HG03439 (cell line): ENCODE measurements around the gene ARRB1.

Experiments
- ATAC-seq: cut with Tn5 transposase; IDR thresholded peaks from one replicate; pipeline ENCODE4 v1.9.1; 2021; ENCODE audit warnings: mild to moderate bottlenecking, moderate library complexity; ENCODE audit not compliant: unreplicated experiment

The ARRB1 gene

DNA sequence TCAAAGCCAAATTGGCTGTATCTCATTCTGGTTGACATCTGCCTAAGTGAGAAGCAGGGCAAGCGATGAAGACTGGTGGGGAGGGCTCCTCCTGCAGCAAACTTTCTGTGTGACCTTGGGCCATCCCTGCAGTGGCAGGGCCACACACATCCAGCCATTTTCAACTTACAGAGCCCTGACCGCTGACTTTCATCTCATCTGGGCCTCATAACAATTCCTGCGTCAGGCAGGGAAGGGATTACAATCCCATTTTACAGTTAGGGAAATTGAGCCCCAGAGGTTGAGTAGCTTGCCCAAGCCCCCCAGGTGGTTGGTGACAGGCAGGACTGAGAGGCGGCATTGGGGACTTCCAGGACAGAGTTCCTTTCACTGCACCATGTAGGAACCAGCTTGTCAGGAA, 89.0 kb downstream of the ARRB1 start:
- no peak for ATAC-seq

DNA sequence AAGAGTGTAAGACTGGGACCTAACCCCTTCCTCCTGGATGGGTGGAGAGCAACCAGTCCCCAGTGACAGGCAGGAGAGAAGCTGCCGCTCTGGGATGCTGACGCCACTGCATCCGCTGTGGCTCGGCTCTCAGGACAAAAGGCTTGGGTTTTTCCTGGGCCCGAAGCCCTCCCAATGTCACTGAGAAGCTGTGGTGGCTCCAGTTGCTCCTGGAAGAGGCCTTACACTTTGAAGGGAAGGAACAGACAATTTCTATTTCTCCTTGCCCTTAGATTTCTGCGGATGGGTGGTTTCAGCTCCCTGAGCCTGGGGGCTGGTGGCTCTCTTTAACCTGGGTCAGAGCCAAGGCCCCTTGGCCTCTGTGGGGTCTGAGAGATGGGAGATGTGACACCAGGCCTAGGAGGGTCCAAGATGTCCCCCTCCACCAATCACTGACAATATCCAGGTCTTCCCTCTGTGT, 89.5 kb downstream of the ARRB1 start:
- no peak for ATAC-seq

DNA sequence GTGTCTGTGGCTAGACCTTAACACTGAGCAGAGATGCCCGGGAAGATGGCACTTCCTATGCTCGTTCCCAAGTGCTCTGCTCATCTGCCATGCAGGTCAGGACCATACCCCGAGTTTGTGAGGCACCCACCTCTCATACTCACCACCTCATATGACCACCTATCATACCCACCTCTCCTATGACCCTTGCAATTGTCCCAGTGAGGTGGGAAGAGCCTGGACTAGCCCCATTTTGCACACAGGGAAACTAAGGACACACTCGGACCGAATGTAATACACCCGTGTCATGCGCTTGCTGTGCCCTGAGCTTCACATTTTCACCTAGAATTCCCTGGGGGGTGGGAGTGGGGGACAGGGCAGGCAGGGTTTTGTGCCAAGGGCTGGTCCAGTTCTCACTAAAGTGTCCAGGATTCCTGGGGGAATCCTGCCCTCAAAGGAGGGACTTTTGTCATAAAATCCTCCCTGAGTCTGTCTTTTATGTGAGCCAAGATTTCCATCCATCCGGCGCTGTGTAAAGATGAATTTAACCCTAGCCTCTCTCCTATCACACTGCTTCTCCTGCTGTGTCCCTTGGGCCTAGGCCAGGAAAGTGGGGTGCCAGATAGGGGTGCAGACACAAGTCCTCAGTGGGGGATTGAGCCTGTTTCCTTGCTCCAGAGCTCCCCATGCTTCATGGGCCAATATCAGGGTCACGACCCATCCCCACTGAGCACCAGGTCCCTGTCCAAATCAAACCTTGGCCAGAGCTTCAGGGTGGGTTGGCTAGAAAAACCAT, 90.9 kb downstream of the ARRB1 start:
- no peak for ATAC-seq

DNA sequence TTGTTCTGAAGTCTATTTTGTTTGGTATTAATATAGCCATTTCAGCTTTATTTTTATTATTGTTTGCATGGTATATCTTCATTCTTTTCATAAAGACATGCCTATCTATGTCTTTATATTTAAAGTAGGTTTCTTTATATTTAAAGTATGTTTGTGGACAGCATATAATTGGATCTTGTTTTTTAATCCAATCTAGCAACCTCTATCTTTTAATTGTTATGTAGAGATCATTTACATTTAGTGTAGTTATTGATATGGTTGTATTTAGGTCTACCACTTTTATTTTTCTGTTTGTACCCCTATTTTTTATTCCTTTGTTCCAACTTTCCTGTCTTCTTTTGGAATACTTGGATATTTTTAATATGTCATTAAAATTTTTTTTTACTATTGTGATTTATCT, 97.1 kb downstream of the ARRB1 start:
- ATAC-seq: no peak

DNA sequence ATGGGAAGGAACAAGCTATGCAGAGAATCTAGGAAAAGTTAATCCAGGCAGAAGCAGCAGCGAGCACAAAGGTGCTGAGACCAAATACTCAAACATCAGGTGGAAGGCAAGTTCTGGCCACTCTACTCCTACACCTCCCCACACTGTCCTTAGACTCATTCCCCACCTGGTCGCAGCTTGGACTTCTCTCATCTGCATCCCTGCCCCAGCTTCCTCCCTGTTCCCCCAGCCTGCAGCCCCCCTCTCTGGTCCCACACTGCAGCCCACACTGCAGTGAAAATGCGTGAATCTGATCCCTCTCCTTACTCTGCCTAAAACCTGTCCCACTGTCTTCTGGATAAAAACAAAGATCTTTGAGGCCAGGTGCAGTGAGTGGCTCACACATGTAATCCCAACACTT, 101.8 kb downstream of the ARRB1 start:
- no peak for ATAC-seq

DNA sequence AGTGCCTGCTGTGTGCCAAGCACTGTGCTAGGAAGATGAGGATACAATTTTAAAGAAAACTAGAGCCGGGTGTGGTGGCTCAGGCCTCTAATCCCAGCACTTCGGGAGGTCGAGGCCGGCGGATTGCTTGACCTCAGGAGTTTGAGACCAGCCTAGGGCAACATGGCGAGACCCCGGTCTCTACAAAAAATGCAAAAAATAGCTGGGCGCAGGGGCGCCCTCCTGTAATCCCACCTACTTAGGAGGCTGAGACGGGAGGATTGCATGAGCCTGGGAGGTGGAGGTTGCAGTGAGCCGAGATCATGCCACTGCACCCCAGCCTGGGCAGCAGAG, 102.6 kb downstream of the ARRB1 start:
- ATAC-seq: no peak

DNA sequence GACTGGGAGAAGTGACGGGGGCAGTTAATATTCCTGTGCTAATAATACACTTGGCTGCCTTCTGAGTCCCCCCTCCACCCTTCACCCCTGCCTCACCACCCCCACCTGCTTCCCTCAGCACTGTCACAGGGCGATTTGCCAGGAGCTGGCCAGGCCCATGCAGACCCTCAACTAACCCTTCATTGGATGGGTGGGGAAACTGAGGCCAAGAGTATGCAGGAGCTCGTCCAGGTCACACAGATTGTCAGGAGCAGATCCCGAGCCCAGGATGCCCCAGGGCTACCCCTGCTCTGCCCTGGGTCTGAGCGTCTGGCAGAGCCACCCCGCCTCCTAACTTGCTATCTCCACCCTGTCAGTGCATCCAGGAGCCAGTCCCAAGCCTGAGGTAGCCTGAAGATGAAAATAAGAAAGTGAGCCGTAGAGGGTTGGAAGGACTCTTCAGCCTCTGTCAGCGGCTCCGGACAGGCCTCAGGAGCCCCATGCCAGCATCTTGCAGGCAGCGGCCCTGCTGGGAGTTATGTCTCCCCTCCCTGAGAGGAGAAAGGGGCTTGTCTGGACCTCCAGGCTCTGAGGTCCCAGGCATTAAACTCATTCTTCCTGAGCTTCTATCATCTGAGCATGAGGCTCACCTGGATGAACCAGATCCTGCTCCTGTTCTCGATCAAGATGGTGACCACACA, 104.7 kb downstream of the ARRB1 start:
- no peak for ATAC-seq

DNA sequence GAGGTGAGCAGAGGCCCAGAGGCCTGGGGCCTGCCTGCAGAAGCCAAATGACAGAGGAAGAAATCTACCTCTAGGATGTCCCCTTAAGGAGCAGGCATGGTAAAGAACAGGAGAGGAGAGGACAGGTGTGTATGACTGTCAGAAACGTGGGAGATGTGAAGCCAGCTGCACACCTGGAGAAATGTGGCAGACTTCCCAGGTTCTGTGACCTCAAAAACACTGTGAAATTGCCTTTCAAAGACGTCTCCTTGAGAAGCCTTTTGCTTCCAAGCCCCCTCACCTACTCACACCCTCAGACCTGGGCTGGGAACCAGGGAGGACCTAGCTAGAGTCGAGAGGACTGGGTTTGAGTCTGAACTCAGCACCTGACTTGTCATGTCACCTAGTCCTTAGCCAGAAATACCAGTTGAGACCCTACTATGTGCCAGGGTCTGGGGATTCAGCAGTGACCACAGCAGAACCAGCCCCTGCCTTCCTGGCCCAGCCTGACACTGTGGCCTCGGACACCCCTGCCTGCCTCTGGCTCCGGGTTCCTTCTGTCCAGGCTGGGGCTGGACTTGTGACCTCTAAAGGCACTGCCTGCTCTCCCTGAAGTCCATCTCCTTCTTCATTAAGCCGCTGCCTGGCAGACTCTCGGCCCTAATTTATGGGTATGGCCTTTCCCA, 105.3 kb downstream of the ARRB1 start:
- no peak for ATAC-seq

DNA sequence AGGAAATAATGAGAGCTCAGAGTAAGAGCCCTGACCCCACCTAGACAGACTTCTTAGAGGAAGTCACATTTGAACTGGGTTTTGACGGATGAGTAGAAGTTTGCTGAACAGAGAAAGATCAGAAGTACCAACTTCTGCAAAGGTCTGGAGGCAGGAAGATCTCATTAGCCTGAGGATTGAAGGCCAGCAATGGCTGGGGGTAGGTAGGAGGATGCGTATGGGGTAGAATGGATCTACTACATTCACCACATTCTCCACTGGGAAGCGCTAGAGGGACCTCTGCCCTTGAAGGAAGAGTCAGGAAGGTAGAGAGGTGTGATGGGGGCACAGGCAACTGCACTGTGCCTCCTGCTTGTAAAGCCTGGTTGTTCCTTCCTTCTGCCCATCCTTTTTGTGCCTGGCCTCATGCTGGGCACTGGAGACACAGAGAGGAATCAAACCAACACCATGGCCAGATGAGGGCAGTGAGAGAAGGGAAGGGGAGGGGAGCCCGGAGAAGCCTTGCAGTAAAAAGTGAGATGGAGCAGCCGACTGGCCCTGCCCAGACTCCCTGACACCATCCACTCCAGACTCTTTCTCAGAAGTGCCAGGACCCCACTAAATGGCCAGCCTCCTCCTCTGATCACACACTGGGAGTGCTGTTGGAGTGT, 106.0 kb downstream of the ARRB1 start:
- no peak for ATAC-seq

DNA sequence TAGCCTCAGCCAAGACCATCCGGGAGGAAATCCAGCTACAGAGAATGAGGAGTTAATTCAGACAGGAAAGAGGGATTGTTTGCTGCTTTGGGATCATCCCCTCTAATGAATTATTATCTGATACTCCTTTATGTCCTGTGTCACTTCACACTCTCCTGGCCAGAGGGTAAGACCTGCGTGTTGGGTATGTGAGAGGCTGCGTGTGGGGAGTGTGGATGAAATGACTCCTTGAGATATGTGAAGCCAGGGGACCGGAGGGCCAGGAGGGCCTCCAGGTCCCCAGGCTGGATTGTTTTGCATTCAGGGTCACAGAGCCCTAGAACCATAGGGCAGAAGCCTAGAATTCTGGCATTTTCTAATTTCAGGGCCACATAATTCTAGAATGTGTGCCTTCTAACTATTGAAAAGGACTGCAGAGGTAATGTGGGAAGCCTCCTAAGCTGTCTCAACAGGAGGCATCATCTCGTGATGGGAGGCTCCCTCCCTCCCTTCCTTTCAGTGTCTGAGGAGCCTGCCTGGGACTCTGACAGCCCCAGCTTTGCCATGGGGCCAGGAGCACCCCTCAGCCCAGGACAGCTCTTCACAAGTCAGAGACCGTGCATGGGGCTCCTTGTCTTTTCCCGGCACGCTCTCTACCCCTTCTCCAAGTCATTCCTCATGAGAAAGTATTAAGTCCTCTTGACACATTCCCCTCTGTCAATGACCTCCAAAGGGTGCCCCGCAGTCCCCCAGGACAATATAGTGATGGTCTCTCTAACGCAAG, 107.2 kb downstream of the ARRB1 start:
- no peak for ATAC-seq

DNA sequence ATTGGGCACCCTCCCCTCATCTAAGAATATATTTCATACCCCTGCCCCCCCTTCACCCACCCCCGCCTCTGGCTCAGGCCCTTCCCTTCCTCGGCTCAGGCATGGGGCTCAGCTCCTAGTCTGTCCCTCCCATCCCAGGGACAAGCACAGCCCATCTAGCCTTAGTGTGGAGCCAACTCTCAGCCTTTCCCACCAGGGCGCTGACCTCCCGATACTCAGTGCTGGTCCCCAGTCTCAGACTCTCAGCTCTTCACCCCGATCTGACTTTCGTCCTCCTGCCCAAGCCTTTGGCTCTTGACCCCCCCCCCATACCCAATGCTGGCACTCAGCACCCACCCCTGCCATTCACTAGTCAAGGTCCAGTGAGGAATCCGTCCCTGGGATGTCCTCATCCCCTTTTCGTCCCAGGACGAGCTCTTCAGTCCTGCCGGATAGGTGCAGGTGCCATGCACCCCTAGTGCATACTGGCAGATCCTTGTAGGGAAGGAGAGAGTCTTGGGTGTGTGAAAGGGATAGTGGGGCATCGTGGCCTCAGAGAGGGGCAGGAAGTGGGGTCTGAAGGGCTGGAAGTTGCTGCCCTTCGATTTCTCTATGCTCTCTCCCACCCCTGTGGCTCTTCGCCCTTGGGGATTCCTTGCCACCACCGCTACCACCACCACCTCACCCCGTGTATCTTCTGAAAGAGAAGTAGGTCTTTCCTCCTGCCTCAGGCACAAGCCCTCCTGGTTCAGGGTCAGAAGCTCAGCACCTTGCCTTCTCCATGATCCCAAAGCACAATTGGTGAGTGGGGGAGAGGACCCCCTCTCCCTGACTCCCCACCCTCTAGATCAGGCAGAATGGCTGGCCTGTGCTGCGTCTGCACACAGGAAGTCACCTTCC, 108.5 kb downstream of the ARRB1 start:
- no peak for ATAC-seq

DNA sequence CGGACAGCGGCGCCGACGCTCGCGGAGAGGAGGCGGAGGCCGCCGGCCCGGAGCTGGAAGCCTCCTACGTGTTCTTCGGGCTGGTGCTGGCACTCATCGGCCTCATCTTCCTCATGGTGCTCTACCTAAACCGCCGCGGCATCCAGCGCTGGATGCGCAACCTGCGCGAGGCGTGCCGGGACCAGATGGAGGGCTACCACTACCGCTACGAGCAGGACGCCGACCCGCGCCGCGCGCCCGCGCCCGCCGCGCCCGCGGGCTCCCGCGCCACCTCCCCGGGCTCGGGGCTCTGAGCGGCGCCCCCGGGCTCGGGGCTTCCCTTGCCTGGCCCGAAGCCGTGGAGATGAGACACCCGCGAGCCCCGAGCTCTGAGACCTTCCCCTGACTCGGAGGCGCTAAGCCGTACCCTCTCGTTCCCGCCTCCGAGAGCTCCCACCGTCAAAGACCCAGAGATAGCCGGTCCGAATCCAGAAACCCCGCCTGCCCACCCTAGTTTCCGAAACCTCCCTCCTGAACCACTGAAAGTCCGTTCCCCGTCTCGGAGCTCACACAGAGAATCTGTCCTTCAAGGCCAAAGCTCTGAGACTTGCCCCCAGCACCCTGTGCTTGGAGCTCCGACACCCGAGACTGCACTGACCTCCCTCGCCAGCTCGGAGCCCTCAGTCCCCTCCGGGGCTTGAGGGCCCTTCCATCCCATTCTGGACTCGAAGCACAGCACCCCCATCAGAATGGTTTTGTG, 109.4 kb downstream of the ARRB1 start:
- ATAC-seq: no peak

DNA sequence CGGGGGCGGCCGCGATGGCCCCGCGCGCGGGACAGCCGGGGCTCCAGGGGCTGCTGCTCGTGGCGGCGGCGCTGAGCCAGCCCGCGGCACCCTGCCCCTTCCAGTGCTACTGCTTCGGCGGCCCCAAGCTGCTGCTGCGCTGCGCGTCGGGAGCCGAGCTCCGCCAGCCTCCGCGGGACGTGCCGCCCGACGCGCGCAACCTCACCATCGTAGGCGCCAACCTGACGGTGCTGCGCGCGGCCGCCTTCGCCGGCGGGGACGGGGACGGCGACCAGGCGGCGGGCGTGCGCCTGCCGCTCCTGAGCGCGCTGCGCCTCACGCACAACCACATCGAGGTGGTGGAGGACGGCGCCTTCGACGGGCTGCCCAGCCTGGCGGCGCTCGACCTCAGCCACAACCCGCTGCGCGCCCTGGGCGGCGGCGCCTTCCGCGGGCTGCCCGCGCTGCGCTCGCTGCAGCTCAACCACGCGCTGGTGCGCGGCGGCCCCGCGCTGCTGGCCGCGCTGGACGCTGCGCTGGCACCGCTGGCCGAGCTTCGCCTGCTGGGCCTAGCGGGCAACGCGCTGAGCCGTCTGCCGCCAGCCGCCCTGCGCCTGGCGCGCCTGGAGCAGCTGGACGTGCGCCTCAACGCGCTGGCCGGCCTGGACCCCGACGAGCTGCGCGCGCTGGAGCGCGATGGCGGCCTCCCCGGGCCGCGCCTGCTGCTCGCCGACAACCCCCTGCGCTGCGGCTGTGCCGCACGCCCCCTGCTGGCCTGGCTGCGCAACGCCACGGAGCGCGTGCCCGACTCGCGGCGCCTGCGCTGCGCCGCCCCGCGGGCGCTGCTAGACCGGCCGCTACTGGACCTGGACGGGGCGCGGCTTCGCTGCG, 110.2 kb downstream of the ARRB1 start:
- ATAC-seq: peak; percentile 57

DNA sequence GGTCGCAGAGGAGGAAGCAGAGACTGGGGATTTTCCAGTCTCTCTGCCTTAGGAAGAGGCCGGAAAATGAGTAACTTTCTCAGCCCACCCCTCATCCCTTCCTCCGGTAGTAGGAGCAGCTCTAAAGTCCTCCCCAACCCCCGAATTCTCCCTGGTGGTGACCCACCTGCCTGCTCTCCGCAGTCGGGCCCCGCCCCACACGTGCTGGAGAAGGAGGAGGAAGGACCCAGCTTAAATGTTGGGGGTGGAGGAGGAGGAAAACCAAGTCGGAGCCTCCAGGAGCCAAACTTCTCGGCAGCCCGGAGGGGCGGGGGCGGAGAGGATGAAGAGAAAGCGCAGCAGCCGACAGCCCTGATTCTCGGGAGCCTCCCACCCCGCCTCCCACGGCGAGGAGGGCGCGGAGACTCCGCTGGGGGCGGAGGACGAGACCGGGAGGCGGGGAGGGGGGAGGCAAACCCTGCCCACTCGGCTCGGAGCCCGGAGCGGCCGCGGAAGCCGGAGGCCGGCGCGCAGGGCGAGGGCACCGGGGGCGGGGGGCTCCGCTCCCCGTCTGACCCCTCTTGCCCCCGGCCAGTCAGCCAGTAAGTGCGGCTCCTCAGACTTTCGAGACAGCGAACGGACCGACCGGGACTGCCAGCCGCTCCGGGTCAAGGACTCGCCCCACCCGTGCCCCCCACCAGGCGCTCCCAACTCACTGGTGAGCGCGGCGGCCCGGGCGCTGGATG, 111.0 kb downstream of the ARRB1 start, which contains the start of gene TPBGL:
TPBGL (plus strand) TSS at position 464 of the 725 bp plus-strand sequence. CDS start 276 bp downstream, outside the sequence.
- no peak for ATAC-seq

DNA sequence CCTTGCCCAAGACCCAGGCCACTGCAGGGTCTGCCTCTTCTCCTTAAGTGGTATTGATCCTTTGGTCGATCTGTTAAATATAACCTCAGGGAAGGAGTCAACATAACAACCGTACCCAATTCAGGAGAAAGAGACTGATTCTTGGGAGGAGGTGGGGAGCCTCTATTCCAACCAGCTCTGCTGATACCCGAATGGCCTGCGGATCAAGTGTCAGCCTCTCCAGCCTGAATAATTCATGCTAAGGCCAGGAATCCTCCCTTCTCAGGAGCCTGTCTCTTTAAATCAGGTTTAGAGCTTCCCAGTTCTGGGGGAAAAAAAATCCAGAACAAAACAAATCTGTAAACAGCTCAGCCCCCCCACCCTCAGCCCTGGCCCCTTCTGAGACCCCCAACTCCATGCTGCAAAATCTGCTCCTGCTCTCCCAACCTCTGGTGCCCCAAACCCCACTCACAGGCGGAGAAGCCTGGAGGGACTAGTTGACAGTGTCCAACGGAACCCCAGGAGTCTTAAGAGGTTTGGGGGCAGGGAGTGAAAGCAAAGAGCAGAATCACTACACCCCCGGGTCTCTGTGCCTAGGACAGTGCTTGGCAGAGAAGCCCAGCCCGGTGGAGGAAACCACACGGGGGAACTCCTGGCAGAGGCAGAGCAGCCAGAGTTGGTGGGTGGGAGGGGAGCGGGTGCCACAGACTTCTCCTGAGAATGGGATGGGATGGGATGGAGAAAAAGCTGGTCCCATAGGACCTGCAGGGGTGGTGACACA, 111.8 kb downstream of the ARRB1 start:
- ATAC-seq: no peak

DNA sequence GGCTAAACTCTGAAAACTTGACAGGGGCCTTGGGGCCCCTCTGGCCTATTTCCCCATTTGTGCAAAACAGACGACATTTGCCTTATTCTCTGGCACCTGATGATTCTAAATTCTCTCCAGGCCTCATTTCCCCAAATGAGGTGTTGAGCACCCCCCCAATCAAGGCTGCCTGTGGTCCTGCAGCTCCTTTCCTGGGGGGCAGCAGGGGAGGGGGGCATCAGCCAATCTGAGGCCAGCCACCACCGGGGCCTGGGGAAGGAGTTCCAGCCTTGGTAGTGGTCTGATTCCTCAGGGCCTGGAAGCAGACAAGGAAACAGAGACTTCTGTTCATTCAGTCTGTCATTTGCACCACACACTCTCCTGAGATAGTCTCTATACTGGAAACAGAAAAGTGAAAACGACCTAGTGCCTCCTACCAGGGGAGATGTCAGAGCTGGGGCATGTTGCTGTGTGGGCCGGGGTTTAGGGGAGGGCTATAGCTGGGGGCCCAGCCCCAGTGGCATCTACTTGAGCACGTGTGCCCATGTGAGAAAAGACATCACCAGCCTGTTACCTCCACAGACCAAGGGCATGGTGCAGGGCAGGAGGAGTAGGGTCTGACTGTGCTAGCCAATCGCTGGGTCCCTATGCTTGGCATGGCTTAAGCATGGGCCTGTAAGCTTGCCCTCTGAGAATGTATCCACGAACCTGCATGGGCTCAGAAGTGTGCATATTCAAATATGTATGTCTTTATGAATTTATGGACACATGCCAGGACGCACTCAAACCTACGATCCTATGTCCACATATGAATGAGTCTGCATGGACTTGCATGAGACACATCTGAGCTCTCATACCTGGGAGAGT, 112.6 kb downstream of the ARRB1 start:
- ATAC-seq: no peak
